OCI-LY7 (cell line): ENCODE results near the gene TMEM178B.

ENCODE experiments used
- EZH2phosphoT487 ChIP-seq: fragments of 200-600 bp; sonication (generic); IDR thresholded peaks from 2 replicates; pipeline ENCODE4 v1.6.1; 2018; ENCODE audit warnings: low read depth, borderline replicate concordance, mild to moderate bottlenecking, mixed run types, antibody characterized with exemption, low read length, moderate library complexity, mixed read lengths
- TF ChIP-seq, protein P1 (sequence below): fragments of 200-600 bp; sonication (generic); conservative IDR thresholded peaks from 2 replicates; pipeline ENCODE4 v1.5.1; 2014; ENCODE audit warnings: mild to moderate bottlenecking, antibody characterized with exemption, low read length, moderate library complexity, mixed read lengths

DNA sequence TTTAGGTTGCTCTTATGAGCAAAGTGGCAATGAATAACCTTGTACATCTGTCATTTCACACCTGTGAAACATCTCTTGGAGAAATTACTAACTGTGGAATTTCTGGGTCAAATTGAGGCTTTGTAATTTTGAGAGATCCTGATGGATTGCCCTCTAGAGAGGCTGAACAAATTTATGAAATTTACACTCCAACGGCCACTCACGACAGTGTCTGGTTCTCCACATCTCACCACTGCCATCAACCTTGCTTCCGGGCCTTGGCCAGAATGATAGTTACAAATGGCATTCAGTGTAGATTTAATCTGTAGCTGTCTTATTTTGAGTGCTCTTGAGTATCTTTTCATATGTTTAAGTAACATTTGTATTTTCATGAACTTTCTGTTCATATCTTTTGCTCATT, 117.4 kb downstream of the TMEM178B start:
- TF ChIP-seq, protein P1, sequence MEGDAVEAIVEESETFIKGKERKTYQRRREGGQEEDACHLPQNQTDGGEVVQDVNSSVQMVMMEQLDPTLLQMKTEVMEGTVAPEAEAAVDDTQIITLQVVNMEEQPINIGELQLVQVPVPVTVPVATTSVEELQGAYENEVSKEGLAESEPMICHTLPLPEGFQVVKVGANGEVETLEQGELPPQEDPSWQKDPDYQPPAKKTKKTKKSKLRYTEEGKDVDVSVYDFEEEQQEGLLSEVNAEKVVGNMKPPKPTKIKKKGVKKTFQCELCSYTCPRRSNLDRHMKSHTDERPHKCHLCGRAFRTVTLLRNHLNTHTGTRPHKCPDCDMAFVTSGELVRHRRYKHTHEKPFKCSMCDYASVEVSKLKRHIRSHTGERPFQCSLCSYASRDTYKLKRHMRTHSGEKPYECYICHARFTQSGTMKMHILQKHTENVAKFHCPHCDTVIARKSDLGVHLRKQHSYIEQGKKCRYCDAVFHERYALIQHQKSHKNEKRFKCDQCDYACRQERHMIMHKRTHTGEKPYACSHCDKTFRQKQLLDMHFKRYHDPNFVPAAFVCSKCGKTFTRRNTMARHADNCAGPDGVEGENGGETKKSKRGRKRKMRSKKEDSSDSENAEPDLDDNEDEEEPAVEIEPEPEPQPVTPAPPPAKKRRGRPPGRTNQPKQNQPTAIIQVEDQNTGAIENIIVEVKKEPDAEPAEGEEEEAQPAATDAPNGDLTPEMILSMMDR = no peak
- TF ChIP-seq EZH2phosphoT487 = no peak
